Stimulated activated CD8-positive, alpha-beta memory T cell treated with anti-CD3 and anti-CD28 coated beads, Interleukin-12 subunit alpha, Interleukin-12 subunit beta, amount 100 ng/mL, for 1 hour (primary cell): Measurements from ENCODE around the gene MFSD6.
"Not testable (repeated sequence)": the region's sequence is repeated elsewhere in the genome, so short reads cannot be mapped to it uniquely, and the experiment has no call there.

Experiments used
- DNase-seq: peaks from one replicate; pipeline ENCODE4 v3.0.0-alpha.2; 2020; ENCODE audit warnings: low read depth

MFSD6 gene

DNA sequence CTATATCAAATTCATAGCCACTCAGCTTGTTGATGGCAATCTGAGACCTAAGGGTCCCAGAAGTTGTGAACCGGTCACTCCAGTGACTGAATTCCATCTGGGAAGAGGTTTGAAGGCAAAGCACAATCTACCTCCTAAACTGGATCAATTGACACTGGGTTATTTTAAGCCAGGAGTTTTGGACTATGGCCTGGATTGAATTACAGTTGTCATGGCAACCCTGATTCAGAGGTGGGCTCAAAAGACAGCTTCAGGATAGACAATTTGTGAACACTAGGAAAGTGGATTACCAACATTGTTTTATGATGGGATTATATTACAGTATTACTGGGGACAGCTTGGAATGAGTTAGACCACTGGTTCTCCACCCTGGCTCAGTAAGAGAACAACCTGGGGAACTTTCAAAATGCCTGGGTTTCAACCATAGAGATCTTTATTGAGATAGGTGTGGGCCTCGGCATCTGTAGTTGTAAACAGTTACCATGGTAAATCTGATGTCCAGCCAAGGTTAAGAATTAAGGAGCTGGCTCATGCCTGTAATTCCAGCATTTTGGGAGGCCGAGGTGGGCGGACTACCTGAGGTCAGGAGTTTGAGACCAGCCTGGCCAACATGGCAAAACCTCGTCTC lies 58.8 kb downstream of the MFSD6 start:
- no peak for DNase-seq

DNA sequence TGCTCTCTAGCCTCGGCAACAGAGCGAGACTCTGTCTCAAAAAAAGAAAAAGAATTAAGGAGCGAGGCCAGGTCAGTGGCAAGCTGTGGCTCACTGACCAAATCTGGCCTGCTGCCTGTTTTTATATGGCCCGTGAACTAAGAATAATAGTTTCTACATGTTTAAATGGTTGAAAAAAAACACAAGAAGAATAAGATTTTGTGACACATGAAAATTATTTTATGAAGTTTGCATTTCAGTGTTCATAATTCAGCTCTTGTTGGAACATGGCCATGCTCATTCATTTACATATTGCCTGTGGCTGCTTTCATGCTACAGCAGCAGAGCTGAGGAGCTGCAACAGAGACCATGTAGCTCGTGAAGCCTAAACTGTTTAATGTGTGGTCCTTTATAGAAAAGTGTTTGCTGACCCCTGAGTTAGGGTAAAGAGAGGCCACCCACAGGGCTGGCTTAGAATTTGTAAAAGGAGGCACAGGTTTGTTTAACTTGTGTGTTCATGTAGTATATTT lies 59.5 kb downstream of the MFSD6 start:
- no peak for DNase-seq

DNA sequence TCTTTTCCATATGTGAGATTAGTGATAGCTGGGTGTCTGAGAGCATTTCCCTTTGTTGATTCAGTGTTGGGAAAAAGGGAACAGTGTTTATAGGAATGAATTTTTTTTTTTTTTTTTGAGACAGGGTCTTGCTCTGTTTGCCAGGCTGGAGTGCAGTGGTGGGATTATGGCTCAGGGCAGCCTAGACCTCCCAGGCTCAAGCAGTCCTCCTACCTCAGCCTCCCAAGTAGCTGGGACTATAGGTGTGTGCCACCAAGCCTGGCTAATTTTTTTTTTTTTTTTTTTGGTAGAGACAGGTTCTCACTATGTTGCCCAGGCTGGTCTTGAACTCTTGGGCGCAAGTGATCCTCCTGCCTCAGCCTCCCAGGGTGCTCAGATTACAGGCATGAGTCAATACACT lies 60.2 kb downstream of the MFSD6 start:
- DNase-seq = not testable (repeated sequence)

DNA sequence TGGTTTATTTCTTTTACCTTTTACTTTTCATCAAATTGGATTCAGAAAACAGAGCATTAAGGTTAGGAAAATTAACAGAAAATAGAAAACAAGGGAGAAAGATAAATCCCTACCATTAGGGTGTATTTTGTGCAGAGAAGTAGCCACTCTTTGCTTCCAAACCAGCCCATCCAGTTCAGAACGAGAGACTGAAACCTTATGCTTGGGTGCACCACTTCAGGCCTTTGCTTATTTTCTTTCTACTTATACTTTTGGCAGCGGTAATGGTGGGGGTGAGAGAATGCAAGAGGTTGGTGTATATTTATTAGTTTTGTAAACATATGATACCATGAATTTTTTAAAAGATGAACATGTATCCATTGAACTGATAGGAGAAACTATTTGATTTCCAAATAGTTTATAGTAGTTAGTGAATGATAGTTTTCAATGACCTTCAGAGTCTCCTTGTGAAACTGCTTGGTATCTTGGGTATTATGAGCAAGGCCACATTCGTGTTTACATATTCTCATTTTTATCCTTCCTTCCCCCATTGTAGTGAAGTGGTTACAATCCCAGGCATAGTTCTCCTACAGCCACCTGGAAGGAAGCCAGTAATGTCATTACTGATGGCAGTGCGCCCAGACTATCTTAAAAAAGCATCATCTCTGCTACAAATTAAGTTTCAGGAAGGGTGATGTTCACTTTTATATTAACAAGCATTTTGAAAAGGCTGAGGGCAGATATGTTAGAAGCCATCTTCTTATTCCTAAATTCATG lies 60.8 kb downstream of the MFSD6 start:
- DNase-seq = no peak

DNA sequence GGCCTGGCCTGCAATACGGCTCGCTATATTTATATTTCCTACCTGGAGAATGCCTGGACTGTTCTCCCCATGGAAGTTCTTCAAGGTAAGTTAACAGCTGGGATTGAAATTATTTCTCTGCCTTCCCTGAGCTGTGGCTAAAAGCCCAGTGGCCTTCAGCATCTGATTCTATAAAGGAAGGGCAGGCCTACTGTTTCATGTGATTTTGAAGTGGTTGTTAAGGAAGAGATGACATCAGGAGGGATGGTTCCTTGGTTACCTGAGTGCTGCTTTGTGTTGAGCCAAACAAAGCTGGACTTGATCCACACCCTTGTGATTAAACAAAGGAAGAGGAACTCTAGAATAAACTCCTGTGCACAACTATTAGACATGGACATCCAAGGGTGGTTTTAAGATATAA lies 61.6 kb downstream of the MFSD6 start:
- no peak for DNase-seq

DNA sequence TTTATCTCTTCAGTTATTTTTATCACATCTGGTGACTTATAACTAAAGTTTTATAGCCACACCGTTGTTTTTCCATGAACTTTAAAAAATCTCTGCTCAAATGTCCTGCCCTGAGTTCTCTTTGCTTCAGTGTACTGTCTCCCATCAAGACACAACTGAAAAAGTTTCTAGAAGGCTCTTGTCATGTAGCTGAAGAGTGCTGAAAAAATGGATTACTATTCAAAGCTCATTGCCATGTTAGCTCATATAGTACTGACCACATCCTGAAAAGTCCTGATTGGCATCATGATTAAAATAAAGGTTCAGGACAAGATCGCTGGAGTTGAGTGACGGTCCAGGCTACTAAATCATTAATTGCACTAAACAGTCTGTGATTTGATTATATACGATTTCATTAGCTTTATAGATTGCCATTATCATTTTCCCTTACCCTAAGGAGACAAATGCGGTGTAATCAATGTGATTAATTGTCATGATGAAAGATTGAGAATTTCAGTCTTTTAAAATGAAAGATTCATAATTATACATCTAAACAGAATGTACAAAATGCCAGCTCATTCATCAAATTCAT lies 62.2 kb downstream of the MFSD6 start:
- DNase-seq = no peak

DNA sequence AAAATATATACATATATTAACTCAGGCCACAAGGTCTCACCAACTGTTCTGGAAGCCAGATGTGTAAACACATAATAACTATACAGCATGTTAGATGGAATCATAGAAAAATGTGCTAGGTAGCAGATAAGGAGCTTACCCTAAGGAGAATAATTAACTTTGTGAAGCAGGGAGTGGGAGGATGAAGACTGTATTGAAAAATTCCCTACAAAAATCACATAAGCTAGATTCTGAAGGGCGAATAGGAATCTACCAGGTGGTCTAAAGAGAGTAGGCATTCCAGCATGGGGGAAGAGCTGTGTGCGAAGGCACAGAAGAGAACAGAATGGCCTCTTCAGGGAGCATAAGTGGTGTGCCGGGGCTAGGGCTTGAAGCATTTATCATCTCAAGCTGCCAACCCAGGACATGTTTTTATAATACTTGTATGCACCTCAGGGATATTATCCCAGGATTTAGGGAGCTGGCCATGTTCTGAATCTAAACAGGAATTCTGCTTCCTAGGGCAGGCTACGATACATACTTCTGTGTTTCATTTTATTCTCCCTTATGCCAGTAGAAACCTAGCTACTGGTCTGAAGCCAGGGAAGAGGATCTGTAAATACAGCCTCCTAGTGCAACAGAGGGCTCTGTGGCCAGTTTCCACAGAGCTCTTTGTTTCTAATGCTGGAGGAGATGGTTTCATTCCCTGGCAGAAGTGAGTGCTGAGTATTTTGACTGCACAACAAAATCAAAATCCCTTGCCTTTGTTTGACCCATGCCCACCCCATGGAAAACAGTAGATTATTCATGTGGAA lies 69.7 kb downstream of the MFSD6 start:
- no peak for DNase-seq

DNA sequence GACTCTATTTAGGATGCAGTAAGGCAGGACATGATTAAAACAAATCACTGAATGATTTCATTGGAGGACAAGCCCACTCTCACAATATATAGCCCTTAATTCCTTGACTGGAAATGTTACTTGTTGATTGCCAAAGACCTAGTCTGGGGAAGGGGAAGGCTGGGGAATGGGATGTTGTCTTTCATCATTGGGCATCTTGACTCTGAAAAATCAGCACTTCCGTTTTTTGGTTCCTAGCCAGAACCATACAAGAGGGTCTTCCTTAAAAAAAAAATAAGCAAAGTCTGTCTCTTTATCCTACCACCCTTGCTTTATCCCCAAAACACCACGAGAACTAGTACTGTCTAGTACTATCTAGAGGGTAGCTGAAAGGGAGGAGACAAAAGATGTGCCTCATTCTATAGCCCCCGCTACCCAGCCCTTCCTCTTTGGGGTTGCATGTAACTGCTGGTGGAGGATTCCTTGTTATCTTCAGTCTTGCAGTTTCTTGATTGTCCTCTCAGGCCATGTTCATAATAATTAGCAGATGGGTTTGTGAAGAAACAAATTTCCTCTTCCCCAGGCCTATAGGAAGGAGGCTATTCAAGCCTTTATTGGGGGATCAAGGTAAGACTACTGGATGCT lies 70.5 kb downstream of the MFSD6 start:
- DNase-seq = no peak

DNA sequence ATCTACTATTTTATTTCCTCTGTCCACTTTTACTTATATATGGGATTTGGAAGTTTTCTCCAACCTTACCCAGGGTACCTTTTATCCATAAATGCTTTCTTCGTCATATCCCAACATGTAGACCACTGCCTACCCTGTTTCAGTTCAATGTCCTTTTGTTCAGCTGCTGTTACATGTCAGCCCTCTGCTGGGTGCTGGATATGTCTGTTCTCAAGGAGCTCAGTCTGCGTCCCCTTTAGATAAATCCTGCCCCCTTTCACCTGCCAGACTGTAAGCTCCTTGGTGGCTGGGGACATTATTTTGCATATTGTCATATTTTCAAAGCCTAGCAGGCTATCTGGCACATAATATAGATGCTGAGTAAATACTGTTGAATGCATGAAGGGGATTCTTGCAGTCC lies 73.2 kb downstream of the MFSD6 start:
- DNase-seq = no peak

DNA sequence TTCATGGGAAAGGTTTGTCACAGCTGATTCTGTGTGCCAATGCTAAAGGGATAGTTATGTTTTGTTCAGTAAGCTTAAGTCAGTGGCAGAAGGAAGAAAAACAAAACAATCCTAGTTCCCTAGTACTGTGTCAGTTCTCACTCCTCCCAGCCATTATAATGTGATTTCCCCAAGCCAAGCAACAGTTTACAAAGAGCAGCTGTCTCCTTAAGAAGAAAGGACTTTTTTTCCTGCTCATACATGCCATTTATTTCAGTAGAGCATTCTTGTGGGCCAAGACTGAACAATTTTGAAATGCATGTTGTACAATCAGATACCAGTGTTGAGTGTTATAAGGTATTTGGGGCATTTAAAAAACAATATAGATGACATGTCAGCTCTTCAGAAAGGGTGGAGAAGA lies 74.3 kb downstream of the MFSD6 start:
- no peak for DNase-seq

DNA sequence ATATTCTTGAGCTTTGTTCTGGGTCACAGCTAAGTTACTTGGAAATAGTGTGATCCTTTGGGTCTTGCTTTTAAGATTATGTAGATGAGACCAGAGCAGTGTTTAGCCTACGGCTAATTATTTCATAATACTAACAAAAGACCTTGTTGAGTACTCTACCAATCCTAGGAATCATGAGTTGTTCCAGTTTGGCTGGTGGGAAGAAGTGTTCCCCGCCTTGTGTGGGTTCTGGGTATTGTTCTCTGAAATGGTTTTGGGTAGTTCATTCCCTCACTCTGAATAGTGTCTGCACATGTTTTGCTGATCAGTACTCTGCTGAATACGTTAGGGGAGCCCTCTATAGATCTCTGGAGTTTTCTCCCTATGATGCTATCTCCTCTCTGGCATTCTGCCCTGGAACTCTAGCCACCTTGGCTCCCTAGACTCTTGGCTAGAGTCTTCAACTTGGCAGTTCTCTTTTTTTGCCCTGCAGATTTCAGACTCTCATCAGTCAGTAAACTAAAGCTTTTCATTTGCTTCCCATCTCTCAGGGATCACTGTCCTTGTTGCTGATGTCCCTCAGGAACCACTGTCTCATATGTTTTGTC lies 78.0 kb downstream of the MFSD6 start:
- no peak for DNase-seq

DNA sequence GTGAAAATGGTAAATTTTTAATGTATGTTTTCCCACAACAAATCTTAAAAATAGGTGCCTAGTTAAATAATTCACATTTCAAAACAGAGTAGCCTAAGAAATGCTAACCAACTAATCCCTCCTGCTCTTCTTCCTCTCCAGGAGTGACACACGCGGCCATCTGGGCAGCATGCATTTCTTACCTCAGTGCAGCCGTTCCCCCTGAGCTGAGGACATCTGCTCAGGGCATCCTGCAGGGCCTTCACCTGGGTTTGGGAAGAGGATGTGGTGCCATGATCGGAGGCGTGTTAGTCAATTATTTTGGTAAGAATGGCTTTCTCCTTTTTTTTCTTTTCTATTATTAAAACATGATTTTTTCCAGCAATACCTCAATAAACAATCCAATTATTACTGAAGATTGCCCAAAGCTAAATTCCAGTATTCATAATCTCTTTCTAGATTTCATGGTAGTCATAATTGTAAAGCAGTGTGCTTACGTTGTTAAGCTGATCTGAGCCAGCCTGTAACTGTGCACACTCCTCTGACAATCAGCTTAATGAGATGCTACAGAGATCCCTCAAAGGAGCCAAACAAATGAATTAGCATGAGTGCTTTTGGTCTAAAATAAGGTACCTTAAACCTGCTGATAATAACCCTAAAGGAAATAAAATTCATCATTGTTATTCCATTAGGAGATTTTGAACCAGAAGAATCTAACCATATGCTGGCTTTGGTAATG lies 80.5 kb downstream of the MFSD6 start:
- no peak for DNase-seq

DNA sequence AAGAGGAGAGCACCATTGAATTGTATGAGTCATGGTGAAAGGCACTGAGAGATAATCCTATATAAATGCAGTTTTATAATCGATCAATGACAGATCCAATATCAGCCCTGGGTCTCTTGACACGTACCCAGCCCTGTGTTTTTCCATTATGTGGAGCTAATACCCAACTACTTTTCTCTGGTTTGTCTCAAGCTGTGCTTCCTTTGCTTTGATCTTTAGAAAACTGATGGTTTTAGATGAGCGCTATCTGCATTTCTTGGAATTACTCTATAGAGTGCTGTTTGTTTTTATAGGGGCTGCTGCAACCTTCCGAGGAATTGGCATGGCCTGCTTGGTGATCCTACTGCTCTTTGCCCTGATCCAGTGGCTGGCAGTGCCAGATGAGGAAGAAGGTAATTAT lies 81.3 kb downstream of the MFSD6 start:
- DNase-seq = no peak

DNA sequence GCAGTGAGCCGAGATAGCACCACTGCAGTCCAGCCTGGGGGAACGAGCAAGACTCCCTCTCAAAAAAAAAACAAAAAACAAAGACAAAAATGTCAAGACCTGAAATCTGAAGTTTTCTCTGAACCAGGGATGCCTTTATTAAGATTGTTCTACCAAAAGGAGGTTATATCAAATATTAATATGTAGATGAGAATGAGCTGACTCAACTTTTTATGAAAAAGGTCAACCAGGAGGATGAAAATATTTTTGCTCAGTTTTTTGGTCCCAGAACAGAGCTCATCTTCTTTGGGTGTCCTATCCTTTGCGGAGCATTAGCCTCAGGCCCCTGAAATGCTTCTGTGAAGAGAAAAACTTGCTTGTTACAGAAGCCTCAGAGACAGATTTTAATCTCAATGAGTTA lies 82.3 kb downstream of the MFSD6 start:
- DNase-seq = no peak

DNA sequence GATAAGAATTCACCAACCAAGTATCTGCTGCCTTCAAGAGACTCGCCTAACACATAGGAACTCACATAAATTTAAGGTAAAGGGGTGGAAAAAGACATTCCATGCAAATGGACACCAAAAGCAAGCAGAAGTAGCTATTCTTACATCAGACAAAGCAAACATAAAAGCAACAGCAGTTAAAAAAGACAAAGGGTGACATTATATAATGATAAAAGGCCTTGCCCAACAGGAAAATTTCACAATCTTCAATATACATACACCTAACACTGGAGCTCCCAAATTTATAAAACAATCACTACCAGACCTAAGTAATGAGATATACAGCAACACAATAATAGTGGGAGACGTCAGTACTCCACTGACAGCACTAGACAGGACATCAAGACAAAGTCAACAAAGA lies 84.9 kb downstream of the MFSD6 start:
- no peak for DNase-seq

DNA sequence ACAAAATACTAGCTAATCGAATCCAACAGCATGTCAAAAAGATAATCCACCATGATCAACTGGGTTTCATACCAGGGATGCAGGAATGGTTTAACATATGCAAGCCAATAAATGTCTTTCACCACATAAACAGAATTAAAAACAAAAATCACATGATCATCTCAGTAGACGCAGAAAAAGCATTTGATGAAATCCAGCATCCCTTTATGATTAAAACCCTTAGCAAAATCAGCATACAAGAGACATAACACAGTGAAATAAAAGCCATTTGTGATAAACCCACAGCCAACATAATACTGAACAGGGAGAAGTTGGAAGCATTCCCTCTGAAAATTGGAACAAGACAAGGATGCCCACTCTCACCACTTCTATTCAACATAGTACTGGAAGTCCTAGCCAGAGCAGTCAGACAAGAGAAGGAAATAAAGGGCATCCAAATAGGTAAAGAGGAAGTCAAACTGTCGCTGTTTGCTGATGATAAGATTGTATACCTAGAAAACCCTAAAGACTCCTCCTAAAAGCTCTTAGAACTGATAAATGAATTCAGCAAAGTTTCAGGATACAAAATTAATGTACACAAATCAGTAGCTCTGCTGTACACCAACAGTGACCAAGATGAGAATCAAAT lies 86.6 kb downstream of the MFSD6 start:
- not testable (repeated sequence) for DNase-seq

DNA sequence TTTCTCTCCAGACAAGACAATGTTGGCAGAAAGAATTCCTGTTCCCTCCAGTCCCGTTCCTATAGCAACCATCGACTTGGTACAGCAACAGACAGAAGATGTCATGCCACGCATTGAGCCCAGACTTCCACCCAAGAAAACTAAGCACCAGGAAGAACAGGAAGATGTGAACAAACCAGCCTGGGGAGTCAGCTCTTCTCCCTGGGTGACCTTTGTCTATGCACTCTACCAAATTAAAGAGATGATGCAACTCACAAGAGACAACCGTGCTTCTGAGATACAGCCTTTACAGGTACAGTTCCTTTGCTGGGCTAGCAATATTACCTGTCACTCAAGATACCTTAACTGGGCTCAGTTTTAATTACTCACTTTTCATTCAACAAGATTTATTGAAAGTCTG lies 89.3 kb downstream of the MFSD6 start:
- DNase-seq = no peak

DNA sequence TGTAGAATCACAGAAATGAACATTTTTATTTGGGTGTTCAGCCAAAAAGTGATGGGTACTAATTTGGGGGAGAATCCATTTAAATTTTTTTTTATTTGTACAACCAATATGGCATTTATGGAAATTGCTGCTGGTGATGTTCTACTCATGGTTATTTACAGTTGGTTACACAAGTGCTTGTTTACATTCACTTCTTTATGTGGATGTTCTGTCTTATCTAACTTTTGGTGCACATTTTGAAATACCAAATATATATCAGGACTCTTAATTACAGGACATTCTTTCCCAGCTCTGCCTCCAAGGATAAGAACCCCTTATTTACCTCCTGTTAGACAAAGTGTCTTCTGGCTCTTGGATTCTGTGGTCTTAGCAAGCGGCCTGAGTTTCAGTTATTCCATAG lies 91.1 kb downstream of the MFSD6 start:
- DNase-seq = no peak

DNA sequence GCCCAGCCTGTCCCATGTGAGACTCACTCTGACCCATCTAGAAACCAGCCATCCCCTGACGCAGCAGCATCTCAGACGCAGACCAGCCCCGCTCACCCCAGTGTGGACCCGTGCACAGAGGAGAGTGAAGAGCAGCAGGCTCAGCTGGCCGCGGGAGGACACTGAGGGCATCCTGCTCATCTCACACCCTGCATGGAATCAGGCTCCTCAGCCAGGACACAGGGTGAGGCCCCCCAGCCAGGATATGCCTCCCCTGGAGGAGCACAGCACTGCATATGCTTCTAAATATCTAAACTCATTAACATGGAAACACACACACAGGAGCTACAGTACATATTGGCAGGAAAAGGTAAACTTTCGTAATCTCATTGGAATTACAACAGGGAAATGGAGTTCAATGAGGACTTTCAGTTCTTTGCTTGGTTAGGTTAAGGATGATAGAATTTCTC lies 91.9 kb downstream of the MFSD6 start:
- DNase-seq = no peak

DNA sequence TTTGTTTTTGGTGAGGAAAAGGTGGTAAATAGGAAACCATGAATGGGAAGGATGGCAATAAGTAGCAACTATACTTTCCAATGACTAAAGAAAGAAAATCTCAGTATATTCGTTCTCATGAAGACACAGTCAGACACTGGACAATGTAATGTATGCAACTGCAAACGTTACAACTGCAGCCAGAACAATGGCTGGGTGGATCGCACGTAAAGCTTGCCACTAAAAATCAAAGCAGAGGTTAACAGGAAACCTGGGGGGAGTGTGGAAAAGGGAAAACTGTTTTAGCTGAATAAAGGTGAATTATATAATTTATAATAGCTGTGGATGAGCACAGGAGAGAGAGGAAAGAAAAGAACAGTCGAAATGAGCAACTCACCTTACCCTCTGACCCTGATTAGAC lies 93.1 kb downstream of the MFSD6 start:
- no peak for DNase-seq
